Occipital lobe (tissue), 2 donors: ENCODE measurements around the gene NPW. TPM values are rescaled to one million over a fixed set of nuclear protein-coding genes. Genes with fewer than 3 reads are reported as not detected.

Source experiments
- DNase-seq: peaks from one replicate; lab custom pipeline; 2025; lab: John Stamatoyannopoulos, UW
- total RNA-seq: library from RNA; depleted of rRNA; stranded (reverse); fragments of >200 nt; gene quantifications from one replicate; pipeline ENCODE4 v1.2.3, GENCODE V29; 2014

NPW gene
- total RNA-seq, 1 donor from 2014 or later = not detected

DNA sequence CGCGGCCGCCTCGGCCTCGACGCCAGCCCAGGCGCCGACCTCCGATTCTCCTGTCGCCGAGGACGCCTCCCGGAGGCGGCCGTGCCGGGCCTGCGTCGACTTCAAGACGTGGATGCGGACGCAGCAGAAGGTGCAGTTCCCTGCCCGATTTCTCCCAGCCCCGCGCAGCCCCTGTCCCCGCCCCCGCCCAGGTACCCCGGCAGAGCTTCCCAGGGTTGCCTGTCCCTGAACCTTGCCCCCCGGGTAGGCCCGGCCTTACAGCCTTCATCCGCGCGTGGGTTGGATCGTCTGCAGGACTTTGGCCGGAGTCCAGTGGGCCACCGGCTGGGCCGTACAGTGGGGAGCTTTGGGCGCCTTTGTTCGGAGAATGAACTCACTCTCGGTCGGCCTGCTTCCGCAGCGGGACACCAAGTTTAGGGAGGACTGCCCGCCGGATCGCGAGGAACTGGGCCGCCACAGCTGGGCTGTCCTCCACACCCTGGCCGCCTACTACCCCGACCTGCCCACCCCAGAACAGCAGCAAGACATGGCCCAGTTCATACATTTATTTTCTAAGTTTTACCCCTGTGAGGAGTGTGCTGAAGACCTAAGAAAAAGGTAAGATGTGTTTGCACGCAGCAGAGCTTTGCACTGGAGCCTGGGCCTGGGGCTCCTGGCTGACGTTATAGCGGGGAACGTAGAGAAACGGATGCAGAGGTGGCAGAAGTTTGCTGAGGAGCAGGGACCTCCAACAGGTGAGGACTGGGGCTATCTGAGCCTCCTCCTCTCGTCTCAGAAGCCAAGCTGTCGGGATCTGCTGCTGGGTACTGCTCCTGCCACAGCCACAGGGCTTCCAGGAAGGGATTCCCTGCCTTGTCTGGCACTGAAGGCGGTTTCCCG lies 35.0 kb upstream of the NPW start:
- DNase-seq = no peak

DNA sequence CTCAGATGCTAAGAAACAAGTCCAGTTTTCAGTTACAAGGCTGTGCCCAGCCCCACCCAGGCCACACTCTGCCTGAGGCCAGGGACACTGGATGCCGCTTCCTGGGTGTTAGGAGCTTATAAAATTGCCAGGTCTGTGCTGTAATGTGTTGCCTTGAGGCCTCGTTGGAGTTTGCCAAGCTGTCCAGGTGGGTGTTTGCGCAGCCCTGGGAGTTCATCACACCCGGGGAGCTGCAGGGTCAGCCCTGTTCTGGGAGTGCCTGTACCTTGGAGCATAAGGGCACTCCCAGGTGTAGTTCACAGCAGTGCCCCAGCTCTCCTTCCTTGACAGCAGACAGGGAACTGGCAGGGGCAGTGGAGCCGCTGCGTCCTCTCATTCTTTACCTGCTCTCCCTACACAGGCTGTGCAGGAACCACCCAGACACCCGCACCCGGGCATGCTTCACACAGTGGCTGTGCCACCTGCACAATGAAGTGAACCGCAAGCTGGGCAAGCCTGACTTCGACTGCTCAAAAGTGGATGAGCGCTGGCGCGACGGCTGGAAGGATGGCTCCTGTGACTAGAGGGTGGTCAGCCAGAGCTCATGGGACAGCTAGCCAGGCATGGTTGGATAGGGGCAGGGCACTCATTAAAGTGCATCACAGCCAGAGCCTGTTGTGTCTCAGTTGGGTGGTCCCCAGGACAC lies 34.0 kb upstream of the NPW start:
- no peak for DNase-seq

DNA sequence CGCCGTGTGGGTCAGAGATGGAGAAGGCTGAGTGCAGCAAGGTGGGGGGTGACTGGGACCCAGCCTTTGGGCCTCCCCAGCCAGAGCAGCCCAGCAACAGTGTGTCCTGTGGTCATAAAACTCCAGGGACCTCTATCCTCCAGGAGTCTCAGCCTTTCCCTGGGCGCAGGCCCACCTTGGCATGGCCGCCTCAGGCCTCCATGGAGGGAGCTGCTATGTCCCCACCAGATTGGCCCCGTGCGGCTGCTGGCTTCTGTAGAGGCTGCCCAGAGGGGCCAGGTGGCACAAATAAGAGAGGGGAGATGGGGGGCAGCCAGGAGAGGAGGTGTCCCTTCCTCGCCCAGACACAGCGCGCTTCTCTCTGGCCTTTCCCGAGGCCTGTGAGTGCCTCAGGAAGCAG lies 32.4 kb upstream of the NPW start:
- DNase-seq = no peak

DNA sequence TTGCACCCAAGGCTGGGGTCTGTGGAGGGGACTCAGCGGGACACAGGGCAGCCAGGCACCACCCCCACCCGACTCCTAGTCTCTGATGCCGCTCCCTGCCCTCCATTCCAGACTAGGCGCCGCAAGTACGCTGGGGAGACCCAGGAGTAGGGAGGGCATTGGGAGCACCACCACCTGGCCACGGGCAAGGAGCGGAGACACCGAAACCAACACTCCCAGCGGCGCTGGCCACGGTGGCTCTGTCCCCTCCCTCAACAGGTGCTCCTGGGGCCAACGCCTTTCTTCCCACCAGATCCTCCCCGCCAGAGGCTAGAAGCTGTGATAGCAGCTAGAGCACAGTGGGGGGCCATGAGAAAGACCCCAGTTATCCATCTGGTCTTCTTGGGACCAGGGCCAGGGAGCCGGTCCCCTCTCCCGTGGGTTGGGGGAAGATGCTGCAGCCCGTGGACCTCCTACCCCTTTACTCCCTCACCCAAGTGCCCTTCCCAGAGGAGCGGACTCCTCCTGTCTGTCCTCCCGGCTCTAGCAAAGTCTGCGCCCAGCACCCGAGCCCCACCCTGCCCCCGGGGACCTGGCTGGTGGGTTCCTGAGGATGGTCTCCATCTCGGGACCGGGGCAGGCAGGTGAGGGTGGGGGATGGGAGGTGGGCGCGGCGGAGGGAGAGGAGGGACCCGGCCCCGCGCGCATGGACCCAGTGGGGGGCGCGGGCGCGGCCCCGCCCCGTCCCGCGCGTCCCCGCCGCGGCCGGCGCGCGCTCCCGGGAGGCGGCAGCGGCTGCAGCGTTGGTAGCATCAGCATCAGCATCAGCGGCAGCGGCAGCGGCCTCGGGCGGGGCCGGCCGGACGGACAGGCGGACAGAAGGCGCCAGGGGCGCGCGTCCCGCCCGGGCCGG lies 30.1 kb upstream of the NPW start, which contains the start of gene SYNGR3:
SYNGR3 (plus strand) TSS at position 762 of the 892 bp plus-strand sequence. CDS start 133 bp downstream, outside the sequence.
- DNase-seq = no peak

DNA sequence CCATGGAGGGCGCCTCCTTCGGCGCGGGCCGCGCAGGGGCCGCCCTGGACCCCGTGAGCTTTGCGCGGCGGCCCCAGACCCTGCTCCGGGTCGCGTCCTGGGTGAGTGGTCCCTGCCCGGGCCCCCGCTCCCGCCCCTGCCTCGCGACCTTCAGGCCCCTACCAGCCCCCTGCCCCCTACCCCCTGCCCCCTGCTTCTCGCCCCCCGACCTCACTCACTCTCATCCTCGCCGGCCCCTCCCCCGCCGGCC lies 29.6 kb upstream of the NPW start:
- DNase-seq = no peak

DNA sequence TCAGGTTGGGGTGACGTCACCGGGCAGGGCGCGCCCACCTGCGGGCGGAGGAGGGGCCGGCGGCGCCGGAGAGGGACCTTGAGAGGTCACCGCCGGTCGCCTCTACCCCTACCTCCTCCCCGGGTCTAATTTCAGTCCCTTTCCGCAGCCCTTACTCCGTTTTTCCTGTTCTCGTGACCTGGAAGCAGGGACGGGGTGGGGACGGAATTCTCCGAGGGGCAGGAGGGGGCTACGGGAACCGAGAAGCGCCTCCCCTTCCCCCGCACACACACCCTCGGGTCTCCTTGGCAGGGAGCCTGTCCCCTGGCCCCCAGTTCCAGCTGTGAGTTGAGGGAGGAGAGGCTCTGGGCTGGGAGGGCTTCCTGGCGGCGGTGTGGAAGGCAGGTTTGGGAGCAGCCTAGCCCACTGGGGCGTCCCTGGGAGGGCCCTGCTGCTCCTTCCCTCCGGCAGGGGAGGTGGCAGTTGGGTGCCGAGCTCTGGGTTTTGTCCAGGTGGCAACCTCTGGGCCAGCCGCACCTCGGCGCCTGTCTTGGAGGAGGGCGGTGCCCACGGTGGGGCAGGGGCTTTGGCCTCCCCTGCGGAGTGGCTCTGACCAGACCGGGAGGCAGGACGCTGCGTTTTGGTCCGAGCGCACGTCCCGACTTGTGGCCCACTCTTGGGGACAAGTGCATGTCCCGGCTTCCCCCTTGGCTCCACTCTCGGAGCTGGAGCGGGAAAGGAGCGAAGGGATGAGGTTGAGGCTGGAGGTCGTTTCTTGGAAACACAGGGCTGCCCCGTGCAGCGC lies 29.0 kb upstream of the NPW start:
- DNase-seq = no peak

DNA sequence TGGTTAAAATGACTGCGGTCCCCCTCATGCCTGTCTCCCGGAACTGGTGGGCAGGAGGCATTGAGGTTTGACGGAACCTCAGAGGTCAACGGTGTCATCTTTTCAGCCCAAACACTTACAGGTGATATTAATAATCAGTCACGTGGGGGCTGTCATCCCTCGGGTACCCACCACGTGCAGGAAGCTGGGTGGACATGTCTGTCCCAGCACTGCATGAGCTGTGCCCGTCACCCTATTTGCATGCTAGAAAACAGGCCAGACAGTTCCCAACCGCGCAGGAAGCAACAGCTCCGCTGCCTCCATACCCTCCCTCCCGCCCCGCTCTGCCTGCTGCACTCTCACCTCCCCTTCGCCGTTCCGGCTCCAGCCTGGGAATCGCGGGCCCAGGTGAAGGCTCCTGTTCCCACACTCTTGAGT lies 28.4 kb upstream of the NPW start:
- DNase-seq = no peak

DNA sequence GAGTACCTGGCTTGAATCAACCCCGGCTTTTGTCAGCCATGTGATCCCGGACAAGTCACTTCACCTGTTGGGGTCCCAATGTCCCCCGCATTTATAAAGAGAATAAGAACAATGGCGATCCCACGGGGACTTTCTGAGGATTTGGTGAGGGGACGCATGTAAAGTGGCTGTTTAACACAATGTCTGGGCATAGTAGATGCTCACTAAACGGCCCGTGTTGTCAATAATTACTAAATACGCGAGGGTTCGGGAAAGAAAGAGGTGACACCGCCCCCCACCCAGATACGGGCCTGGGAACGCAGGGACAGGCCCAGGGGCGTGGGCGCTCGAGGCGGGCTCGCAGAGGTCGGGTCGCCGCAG lies 28.0 kb upstream of the NPW start:
- no peak for DNase-seq

DNA sequence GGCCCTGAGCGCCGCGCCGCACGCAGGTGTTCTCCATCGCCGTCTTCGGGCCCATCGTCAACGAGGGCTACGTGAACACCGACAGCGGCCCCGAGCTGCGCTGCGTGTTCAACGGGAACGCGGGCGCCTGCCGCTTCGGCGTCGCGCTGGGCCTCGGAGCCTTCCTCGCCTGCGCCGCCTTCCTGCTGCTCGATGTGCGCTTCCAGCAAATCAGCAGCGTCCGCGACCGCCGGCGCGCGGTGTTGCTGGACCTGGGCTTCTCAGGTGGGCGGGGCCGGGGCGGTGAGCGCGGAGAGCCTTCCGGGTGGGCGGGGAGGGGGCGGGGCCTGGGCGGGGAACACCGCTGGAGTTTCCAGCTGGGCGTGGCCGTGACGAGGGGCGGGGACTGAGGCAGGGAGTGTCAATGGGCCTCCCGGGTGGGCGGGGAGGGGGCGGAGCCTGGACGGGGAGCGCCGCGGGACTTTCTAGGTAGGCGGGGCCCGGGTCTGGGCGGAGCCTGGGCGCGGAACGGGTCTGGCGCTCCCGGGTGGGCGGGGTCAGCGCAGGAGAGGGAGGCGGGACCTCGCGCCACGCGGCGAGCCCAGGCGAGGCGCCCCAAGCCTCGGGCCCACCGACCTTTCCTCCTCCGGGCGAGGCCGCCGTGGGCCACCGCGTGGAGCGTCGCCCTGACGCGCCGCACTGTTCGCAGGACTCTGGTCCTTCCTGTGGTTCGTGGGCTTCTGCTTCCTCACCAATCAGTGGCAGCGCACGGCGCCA lies 27.5 kb upstream of the NPW start:
- peak; percentile 87 for DNase-seq

DNA sequence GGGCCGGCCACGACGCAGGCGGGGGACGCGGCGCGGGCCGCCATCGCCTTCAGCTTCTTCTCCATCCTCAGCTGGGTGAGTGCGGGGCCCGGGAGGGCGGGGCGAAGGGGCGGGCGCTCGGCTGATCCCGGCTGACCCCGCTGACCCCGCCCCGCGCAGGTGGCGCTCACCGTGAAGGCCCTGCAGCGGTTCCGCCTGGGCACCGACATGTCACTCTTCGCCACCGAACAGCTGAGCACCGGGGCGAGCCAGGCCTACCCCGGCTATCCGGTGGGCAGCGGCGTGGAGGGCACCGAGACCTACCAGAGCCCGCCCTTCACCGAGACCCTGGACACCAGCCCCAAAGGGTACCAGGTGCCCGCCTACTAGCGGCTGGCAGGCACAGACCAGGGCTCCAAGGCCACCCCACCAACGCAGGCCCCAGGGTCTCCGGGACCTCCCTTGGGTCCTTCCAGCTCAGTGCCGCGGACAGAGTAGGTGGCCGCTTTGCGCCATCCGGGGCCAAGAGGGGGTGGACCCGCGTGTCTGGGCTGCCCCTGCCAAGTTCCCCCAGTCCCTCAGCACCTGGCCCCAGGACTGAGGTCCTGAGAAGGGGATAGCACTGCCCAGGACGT lies 26.8 kb upstream of the NPW start:
- no peak for DNase-seq

DNA sequence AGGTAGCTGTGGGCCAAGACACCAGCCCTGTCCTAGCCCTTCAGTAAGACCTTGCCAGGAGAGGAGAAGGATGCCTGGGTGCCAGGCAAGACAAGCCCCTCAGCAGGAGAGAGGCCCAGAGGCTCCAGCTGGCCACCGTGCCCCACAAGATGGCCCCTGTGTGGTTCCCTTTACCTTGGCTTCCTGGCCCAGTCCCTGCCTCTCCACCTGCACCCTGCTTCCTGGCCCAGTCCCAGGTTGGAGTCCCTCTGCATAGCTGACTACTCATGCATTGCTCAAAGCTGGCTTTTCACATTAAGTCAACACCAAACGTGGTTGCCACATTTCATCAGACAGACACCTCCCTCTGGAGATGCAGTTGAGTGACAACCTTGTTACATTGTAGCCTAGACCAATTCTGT lies 25.9 kb upstream of the NPW start:
- DNase-seq = no peak

DNA sequence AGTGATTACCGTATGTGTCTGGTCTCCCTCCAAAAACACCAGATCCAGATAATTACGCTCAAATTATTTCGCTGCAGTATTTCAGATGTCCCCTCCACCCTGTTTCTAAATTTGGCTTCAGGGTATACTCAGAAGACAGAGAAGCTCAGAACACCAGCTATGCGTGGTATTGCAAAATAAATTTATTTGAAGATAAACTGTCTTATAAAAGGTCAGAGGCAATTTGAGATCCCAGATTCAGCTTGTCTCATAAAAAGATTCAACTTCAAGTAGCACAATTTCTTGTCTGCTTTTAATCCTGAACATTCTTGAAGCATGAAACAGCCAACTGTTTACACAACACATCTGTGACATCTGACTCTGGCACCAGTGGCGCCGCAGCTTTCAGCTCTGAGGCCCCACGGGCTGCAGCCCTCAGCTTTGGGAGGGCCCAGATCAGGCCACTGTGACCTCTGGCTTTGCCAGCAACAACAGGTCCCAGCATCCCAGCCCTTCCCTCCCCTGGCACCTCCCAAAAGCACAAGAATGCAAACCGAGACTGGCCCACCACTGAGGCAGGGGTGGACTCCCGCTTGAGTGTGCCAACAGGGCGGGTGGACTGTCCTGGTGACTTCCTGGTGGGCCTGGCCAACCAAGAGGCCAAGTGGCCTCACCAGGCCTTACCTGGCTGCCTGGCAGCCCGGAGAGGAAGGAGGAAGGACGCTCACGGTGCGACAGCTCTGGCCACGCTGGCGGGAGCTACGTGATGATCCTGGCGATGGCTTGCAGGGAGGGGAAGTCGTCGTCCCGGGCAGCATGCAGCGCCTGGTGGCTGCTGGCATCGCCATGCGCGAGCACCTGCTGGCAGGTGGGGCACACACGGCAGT lies 21.9 kb upstream of the NPW start:
- DNase-seq = no peak

DNA sequence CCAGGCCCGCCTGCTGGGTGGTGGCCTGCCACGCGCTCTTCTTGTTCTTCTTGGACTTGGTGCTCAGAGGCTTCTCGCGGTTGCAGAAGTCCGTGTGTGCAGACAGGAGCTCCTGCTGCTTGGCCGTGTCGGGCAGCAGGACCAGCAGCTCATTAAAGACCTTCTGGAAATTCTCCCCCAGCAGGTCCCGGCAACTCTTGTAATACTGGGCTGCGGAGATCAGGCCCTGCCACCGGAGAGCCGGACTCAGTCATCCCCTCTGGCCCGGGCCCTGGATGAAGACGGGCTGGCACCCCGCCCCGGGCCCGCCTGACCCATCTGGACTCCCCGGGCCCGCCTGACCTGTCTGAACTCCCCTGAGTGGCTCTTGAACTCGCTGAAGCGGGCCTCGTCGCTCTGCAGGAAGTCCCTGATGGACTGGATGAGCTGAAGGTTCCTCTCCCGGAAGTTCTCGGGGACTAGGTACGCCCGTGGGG lies 21.2 kb upstream of the NPW start:
- no peak for DNase-seq

DNA sequence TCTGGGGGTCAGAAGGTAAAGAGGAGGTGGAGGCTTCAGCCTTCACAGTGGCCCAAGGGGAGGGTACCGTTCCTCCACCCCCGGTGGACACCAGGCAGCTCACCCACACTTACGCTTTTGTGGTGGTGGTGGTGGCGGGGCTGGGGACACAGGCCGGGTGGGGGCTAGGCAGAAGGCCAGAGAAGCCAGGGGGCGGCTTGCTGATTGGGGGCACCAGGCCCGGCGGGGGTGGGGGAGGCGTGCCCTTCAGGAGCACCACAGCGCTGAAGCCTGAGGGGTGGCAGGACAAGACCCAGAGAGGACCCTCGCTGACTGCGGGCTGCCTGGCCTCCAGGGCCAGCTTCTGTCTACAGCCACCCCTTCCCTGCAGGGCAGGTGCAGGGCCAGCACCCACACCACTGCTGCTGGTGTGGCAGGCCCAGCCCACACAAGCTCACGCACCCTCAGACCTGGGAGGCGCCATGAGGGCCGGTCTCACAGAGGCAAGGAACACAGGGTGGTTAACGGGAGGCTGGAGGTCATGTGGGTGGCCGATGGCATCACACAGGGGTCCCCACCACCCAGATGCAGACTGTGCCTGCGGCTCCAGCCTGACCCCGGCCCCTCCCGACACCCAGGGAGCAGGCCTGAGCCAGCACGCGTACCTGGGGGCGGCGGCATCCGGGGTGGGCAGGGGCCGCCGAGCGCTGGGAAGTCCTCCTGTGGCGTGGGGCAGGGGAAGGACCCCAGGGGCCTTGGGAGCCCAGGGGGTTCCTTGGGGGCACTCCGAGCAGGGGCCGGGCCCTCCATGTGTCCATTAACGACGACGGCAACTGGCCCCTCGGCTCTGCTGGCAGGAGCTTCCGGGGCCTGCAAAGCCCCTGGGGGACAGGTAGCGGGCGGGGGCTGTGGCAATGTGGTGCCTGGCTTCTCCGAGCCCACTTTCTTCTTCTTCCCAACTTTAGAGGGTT lies 20.5 kb upstream of the NPW start:
- DNase-seq = no peak

DNA sequence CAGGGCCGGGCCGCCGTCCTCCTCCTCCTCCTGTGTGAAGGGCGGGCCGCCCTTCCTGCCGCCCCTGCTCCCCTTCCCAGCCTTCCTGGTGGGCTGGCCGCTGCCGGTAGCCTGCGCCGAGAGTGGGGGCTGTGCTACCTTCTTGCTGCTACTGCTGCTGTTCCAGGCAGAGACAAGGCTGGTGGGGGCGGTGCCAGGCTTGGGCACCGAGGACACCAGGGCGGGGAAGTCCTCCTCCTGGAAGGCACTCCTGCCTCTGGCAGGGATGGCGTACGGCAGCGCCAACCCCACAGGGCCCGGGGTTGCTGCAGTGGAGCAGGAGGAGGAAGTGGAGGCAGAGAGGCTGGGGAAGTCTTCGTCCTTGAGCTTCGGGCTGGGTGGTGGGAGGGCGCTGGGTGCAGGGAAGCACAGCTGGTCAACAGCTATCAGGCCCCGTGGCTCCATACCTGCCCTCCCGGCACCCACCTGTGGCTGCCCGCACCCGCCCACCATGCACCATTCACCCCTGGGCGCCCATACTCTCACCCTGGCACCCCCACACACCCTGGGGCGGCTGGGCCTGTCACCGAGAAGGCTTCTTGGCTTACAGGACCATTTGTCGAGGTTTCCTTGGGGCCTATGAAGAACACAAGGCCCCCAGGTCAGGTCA lies 19.6 kb upstream of the NPW start:
- no peak for DNase-seq

DNA sequence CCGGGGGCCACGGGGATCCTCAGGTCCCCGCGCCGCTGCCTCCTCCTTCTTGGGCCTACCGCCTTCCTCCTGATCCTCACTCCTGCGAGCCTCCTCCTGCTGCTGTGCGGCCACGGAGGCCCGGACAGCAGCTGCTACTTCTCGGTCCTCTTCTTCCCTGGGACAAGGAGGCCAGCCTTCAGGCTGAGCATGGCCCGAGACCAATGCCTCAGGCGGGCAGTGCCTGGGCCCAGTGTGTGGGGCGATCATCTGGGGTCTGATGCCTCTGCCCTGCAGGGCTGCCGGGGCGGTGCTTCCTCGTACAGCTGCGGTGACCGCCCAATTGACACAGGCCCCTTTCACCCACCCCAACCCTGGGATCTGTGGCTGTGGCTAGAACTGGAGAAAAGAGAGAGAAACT lies 18.6 kb upstream of the NPW start:
- DNase-seq = no peak
